SK-N-SH treated with all-trans-retinoic acid at 6 μM for 48 hours (cell line): ENCODE measurements around the gene BNC2.
"Not testable (repeated sequence)": the region's sequence is repeated elsewhere in the genome, so short reads cannot be mapped to it uniquely, and the experiment has no call there.

Experiments used
- ATAC-seq: fragments of 200-7000 bp; cut with Tn5 transposase; 3 replicates; pipeline ENCODE4 v1.9.1; 2020; ENCODE audit warnings: mild to moderate bottlenecking, moderate library complexity
- CREB5 ChIP-seq: fragments of 250-450 bp; sonication (Bioruptor Pico); IDR thresholded peaks from 2 replicates; pipeline ENCODE4 v1.5.1; 2020; ENCODE audit warnings: low read depth, mild to moderate bottlenecking, moderate library complexity
- CSRNP3 ChIP-seq: fragments of 250-450 bp; sonication (Bioruptor Pico); IDR thresholded peaks from 2 replicates; pipeline ENCODE4 v1.5.1; 2021; ENCODE audit warnings: mild to moderate bottlenecking, moderate library complexity
- ESRRG ChIP-seq: fragments of 250-450 bp; sonication (Bioruptor Pico); IDR thresholded peaks from 2 replicates; pipeline ENCODE4 v1.6.1; 2021; ENCODE audit warnings: mild to moderate bottlenecking
- GLIS3 ChIP-seq: fragments of 250-450 bp; sonication (Bioruptor Pico); IDR thresholded peaks from 2 replicates; pipeline ENCODE4 v1.5.0; 2020; ENCODE audit warnings: mild to moderate bottlenecking, moderate library complexity
- ISL1 ChIP-seq: fragments of 250-450 bp; sonication (Bioruptor Pico); IDR thresholded peaks from 2 replicates; pipeline ENCODE4 v2.1.2; 2022; ENCODE audit warnings: mild to moderate bottlenecking, moderate library complexity
- PATZ1 ChIP-seq: fragments of 250-450 bp; sonication (Bioruptor Pico); IDR thresholded peaks from 2 replicates; pipeline ENCODE4 v1.8.0; 2020; ENCODE audit warnings: mild to moderate bottlenecking, moderate library complexity, borderline replicate concordance
- SNAI2 ChIP-seq: fragments of 250-450 bp; sonication (Bioruptor Pico); IDR thresholded peaks from 2 replicates; pipeline ENCODE4 v1.5.0; 2020; ENCODE audit warnings: mild to moderate bottlenecking, moderate library complexity
- TOX ChIP-seq: fragments of 250-450 bp; sonication (Bioruptor Pico); IDR thresholded peaks from 2 replicates; pipeline ENCODE4 v1.8.0; 2021; ENCODE audit warnings: mild to moderate bottlenecking, moderate library complexity, borderline replicate concordance
- TSHZ2 ChIP-seq: fragments of 250-450 bp; sonication (Bioruptor Pico); IDR thresholded peaks from 2 replicates; pipeline ENCODE4 v1.5.0; 2020; ENCODE audit warnings: mild to moderate bottlenecking, moderate library complexity
- ZC3H10 ChIP-seq: fragments of 250-450 bp; sonication (Bioruptor Pico); IDR thresholded peaks from 2 replicates; pipeline ENCODE4 v1.5.1; 2021; ENCODE audit warnings: mild to moderate bottlenecking, moderate library complexity
- ZFP30 ChIP-seq: fragments of 450-650 bp; formaldehyde crosslinking; IDR thresholded peaks from 2 replicates; pipeline ENCODE4 v1.5.0; 2022; ENCODE audit warnings: mild to moderate bottlenecking, moderate library complexity
- ZNF70 ChIP-seq: fragments of 450-650 bp; formaldehyde crosslinking; IDR thresholded peaks from 2 replicates; pipeline ENCODE4 v1.5.0; 2020; ENCODE audit warnings: mild to moderate bottlenecking, moderate library complexity

BNC2 gene

GRCh38 chr9:16543225-16543624 lies 327.2 kb downstream of the BNC2 start:
- peak; percentile 29 for ATAC-seq
- no peak for TF ChIP-seq PATZ1 (CRISPR knock-in tag)
- TF ChIP-seq ISL1 (CRISPR knock-in tag) = peak; percentile 60
- TF ChIP-seq, all 23 proteins: peak for 1

- ATAC-seq = no peak
- TF ChIP-seq TOX (CRISPR knock-in tag) = no peak
- no peak for TF ChIP-seq PATZ1 (CRISPR knock-in tag)
- no peak for TF ChIP-seq GLIS3 (CRISPR knock-in tag)
- TF ChIP-seq TSHZ2 = no peak
- TF ChIP-seq ZFP30 (CRISPR knock-in tag) = no peak
- TF ChIP-seq ZC3H10 (CRISPR knock-in tag) = no peak
- no peak for TF ChIP-seq CSRNP3 (CRISPR knock-in tag)
- TF ChIP-seq, all 23 proteins: peak for 0
Measured at GRCh38 chr9:16542290-16542689, 328.2 kb downstream of the BNC2 start.

- peak; percentile 22 for ATAC-seq
- TF ChIP-seq CSRNP3 (CRISPR knock-in tag) (no peak), ISL1 (CRISPR knock-in tag) (peak; percentile 45; the same call in 1 of the 2 replicates), CREB5 (no peak), ZNF70 (no peak), PATZ1 (CRISPR knock-in tag) (no peak), SNAI2 (CRISPR knock-in tag) (no peak), ESRRG (CRISPR knock-in tag) (no peak)
Measured at GRCh38 chr9:16540743-16541613, 329.5 kb downstream of the BNC2 start.

GRCh38 chr9:16539626-16540025 lies 330.8 kb downstream of the BNC2 start:
- ATAC-seq = not testable (repeated sequence)
